ENCODE measurements around the gene SRP19. TPM values are rescaled to one million over a fixed set of nuclear protein-coding genes. Genes with fewer than 3 reads are reported as not detected.
"Not testable (repeated sequence)": the region's sequence is repeated elsewhere in the genome, so short reads cannot be mapped to it uniquely, and the experiment has no call there.

The SRP19 gene
- 96.7 and 108 TPM in 2 replicates for total RNA-seq (2014; rRNA removed; shearing (Covaris generic))
- 55.4 and 57.3 TPM in 2 replicates for polyA plus RNA-seq (2015; cell fraction: cytosol; rRNA removed)
- polyA plus RNA-seq (2015; cell fraction: nucleus; rRNA removed) = 51.7 and 101 TPM in 2 replicates

DNA sequence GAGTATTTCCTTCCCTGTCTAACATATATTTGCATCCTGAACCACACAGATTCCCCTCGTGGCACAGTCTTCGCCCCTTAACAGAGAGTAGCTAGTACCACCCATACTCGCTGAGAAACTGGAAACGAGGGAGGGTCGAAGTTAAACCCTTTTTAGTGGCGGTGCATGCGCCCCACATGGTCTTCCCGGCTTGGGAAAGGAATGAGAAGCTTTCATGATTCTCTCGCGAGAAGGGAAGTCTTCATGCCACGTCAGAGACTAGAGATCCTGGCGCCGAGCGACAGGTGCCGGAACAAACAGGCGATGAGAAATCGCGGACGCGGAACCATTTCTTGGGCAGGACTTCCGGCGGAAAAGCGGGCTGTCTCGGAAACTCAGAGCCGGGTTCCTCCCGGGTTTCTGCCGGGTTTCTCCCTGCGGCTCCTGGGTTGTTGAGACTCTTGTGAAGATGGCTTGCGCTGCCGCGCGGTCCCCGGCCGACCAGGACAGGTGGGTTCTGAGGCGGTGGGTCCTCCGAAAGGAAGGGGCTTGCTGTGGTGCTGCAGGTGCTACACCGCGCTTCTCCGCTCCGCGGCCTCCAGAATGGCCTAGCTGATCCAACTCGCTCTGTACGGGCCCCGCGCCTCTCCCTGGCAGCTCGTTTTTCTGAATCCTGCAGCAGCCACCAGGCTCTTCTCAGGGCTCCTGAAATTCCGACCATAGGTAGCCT lies at the start of gene SRP19:
Gene SRP19 (plus strand): TSS at position 359 of the 709 bp plus-strand sequence. CDS start 90 bp downstream, at position 449.
- in situ Hi-C loops (cut with HindIII; ENCODE audit: low pct_unique_long_range_greater_than_20kb, low sequenced_read_pairs) = no loop called here
- DNase-seq (ENCODE audit: low read depth, low spot score) = peak; percentile 97

DNA sequence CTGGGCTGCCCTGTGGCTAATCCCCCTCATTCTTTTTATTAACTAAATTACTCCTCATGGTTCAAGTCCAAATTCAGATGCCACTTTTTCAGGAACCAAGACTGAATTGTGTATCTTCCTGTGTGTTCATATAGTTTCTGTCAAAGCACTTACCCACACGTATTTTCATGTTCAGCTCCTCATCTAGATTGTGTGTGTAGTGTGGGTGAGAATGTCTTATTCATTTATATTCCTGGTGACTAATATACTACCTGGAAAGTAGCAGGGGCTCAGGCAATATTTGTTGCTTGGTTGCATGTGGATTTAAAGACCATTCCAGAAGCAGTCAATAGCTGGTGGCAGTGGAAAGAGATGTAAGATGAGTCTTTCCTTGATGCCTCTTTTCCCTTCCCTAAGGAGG lies 48.5 kb upstream of the SRP19 start:
- in situ Hi-C loops (cut with HindIII; ENCODE audit: low pct_unique_long_range_greater_than_20kb, low sequenced_read_pairs) = no loop called here
- DNase-seq (ENCODE audit: low read depth, low spot score) = no peak

DNA sequence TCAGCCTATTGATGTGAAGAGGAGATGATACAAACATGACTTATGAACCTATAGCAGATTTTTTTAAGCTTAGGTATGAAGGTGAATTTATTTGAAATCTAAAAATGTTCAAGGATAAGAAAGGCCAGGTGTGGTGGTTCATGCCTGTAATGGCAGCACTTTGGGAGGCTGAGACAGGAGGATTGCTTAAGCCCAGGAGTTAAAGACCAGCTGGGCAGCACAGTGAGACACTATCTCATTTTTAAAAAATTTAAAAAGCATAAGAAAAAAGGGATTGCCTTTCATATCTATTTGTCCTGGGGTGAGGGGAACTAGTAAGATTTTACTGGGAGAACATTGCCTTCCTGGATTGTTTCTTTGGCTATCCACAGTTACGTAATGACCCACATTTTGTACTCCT lies 40.8 kb upstream of the SRP19 start:
- in situ Hi-C loops (cut with HindIII; ENCODE audit: low pct_unique_long_range_greater_than_20kb, low sequenced_read_pairs) = no loop called here
- DNase-seq (ENCODE audit: low read depth, low spot score) = no peak

- DNase-seq (ENCODE audit: low read depth, low spot score) = no peak
- in situ Hi-C loops (cut with HindIII; ENCODE audit: low pct_unique_long_range_greater_than_20kb, low sequenced_read_pairs) = no loop called here
Observed at GRCh38 chr5:112822456-112822855, 38.6 kb upstream of the SRP19 start.

GRCh38 chr5:112823181-112823580 lies 37.9 kb upstream of the SRP19 start:
- no peak for DNase-seq (ENCODE audit: low read depth, low spot score)
- in situ Hi-C loops (cut with HindIII; ENCODE audit: low pct_unique_long_range_greater_than_20kb, low sequenced_read_pairs) = no loop called here

DNA sequence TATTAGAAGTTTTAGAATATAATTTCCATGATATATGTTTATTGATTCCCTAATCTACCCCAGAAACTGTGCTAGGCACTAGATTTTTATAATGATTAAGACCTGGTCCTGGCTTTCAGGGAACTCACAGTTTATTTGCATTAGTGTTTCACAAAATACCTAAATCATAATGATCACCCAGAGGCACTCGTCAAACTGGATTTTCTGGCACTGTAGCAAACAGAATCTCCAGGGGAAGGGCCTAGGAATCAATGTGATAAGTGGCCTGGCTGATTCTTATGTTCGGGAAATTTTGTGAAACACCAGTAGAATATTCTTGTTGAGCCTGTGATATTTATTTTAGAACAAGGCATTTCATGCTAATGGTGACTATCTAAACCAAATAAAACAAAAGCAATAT lies 37.4 kb upstream of the SRP19 start:
- DNase-seq (ENCODE audit: low read depth, low spot score) = no peak
- in situ Hi-C loops (cut with HindIII; ENCODE audit: low pct_unique_long_range_greater_than_20kb, low sequenced_read_pairs) = no loop called here

GRCh38 chr5:112824197-112824596 lies 36.9 kb upstream of the SRP19 start:
- in situ Hi-C loops (cut with HindIII; ENCODE audit: low pct_unique_long_range_greater_than_20kb, low sequenced_read_pairs) = no loop called here
- no peak for DNase-seq (ENCODE audit: low read depth, low spot score)

- DNase-seq (ENCODE audit: low read depth, low spot score) = no peak
- in situ Hi-C loops (cut with HindIII; ENCODE audit: low pct_unique_long_range_greater_than_20kb, low sequenced_read_pairs) = no loop called here
Observed at GRCh38 chr5:112830378-112830777, 30.7 kb upstream of the SRP19 start.

- in situ Hi-C loops (cut with HindIII; ENCODE audit: low pct_unique_long_range_greater_than_20kb, low sequenced_read_pairs) = no loop called here
- no peak for DNase-seq (ENCODE audit: low read depth, low spot score)
Observed at GRCh38 chr5:112833971-112834370, 27.1 kb upstream of the SRP19 start.

DNA sequence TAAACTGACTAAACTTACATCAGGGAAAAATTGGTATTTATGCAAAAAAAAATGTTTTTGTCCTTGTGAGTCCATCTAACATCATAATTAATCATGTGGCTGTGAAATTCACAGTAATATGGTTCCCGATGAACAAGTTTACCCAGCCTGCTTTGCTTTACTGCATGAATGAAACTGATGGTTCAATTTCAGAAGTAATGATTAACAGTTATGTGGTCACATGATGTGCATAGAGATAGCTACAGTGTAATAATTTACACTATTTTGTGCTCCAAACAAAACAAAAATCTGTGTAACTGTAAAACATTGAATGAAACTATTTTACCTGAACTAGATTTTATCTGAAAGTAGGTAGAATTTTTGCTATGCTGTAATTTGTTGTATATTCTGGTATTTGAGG lies 16.6 kb upstream of the SRP19 start:
- DNase-seq (ENCODE audit: low read depth, low spot score) = no peak
- in situ Hi-C loops (cut with HindIII; ENCODE audit: low pct_unique_long_range_greater_than_20kb, low sequenced_read_pairs) = no loop called here

DNA sequence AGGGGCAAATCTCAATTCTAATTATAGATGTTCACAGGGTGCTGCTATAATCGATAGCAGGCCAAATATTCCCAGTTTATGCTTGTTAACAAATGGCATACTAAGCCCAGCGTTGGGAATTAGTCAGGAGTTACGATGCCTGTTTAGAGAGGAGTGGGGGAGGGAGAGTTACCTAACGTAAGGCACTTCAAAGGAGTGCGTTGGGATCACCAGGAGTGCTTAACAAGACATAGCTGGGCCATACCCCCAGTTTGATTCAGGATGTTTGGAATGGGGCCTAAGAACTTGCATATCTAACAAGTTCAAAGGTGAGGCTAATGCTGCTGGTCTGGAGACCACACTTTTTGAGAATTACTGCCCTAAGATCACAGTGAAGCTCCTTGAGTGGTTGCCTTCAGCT lies 14.5 kb upstream of the SRP19 start:
- DNase-seq (ENCODE audit: low read depth, low spot score) = no peak
- in situ Hi-C loops (cut with HindIII; ENCODE audit: low pct_unique_long_range_greater_than_20kb, low sequenced_read_pairs) = no loop called here

- no peak for DNase-seq (ENCODE audit: low read depth, low spot score)
- in situ Hi-C loops (cut with HindIII; ENCODE audit: low pct_unique_long_range_greater_than_20kb, low sequenced_read_pairs) = no loop called here
Observed at GRCh38 chr5:112847306-112847705, 13.8 kb upstream of the SRP19 start.

DNA sequence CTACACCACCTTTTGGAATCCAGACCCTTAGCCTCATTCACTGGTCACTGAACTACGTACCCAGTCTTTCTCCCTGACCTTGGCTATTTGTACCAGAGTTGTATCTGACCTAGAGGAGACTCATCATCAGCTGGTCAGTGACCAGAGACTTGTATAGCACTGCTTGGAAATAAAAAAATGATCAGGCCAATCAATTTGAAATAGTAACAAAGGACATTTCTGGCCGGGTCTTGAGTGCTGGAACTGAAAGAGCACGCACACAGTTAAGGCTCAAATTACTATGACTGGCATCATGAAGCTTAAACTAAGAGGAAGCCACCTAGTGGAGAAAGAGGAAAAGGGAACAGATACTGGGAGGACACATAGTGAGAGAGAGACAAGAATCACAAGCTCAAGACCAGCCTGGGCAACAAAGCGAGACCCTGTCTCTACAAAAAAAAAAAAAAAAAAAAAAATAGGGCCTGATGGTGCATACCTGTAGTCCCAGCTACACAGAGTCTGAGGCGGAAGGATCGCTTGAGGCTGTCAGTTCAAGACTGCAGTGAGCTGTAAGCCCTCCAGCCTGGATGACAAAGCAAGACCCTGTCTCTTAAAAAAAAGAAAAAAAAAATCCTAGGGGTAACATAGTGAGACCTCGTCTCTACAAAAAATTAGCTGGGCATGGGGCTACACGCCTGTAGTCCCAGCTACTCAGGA lies 12.8 kb upstream of the SRP19 start:
- in situ Hi-C loops (cut with HindIII; ENCODE audit: low pct_unique_long_range_greater_than_20kb, low sequenced_read_pairs) = no loop called here

GRCh38 chr5:112849912-112850311 lies 11.2 kb upstream of the SRP19 start:
- no peak for DNase-seq (ENCODE audit: low read depth, low spot score)
- in situ Hi-C loops (cut with HindIII; ENCODE audit: low pct_unique_long_range_greater_than_20kb, low sequenced_read_pairs) = no loop called here

More for the DNA sequence above, 12.8 kb upstream of the SRP19 start:
- peak; percentile 88 for DNase-seq (ENCODE audit: low read depth, low spot score)

DNA sequence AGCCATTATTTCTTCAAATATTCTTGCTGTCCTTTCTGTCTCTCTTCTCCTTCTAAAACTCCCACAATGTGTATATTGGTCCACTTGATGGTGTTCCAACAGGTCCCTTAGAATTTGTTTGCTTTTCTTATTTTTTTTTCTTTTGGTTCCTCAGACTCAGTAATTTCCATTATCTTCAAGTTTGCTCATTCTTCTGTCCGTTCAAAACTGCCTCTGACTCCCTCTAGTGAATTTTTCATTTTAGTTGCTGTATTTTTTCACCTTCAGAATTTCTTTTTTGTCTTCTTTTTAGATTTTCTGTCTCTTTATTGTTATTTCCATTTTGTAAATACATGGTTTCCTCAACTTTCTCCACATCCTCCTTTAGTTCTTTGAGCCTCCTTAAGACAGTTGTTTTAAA lies 6.4 kb upstream of the SRP19 start:
- in situ Hi-C loops (cut with HindIII; ENCODE audit: low pct_unique_long_range_greater_than_20kb, low sequenced_read_pairs) = no loop called here
- DNase-seq (ENCODE audit: low read depth, low spot score) = no peak

GRCh38 chr5:112857866-112858265 lies 3.2 kb upstream of the SRP19 start:
- in situ Hi-C loops (cut with HindIII; ENCODE audit: low pct_unique_long_range_greater_than_20kb, low sequenced_read_pairs) = no loop called here
- DNase-seq (ENCODE audit: low read depth, low spot score) = no peak

DNA sequence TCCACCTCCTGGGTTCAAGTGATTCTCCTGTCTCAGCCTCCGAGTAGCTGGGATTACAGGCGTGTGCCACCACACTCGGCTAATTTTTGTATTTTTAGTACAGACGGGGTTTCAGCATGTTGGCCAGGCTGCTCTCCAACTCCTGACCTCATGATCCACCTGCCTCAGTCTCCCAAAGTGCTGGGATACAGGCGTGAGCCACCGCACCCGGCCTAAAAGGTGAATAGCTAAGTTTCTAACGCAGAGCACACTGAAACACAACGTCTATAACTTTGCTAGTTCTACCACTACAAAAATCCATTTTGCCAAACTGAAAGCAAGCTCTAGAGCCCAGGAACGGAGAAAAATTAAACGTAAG lies 537 bp upstream of the SRP19 start:
- DNase-seq (ENCODE audit: low read depth, low spot score); in situ Hi-C loops (cut with HindIII; ENCODE audit: low pct_unique_long_range_greater_than_20kb, low sequenced_read_pairs): not testable (repeated sequence)

DNA sequence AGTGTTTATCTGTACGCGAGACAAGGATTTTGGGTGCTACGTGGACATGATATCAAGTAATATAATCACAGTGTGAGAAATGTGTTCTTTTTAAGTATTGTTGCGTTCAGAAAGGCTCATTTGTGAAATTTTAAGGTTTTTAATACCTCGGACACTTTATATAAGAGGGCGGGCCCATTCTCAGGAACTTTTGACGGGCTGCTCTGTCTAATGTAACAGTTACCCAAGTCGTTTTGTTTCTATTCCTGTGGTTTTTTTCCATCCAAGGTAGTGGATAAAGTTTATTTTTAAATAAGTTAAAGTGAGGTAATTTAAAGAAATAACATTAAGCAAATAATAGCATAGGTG lies 525 bp downstream of the SRP19 start:
- no peak for DNase-seq (ENCODE audit: low read depth, low spot score)
- in situ Hi-C loops (cut with HindIII; ENCODE audit: low pct_unique_long_range_greater_than_20kb, low sequenced_read_pairs) = no loop called here

DNA sequence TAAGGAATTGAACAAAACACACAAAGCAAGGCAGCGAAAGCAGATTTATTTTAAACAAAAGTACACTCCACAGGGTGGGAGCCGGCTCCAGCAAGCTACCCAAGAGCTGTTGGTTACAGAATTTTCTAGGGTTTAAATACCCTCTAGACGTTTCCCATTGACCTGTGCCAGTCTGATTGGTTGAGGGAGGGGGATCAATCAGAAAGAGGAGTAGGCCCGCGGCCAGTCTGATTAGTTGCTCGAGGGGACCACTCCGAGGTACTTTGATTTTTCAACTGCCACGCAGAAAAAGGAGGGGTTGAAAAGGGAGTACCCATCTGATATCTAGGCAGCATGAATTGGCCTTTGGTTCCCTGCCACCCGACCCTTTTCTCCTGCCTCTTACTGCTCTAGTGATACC lies 998 bp downstream of the SRP19 start:
- DNase-seq (ENCODE audit: low read depth, low spot score) = peak; percentile 22
- in situ Hi-C loops (cut with HindIII; ENCODE audit: low pct_unique_long_range_greater_than_20kb, low sequenced_read_pairs) = no loop called here
